ENCODE results near the gene SSBP3.

SSBP3 gene

DNA sequence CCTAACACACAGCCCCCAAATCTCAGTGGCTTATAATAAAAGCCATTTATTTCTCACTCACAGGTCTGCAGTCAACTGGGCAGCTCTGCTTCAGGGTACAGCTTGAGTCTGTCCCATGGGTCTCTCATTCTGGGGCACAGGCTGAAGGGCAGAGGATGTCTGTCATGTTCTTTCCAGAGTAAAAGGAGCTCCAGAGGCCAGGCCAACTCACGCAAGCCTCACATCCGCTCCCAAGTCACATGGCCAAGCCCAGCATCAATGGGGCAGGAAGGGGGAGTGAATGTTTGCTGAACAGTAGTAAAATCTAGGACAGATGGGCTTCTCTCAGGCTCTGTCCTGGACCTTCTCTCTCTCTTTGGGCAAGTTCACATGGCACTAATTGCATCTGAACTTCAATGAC lies 7.1 kb upstream of the SSBP3 start:
- H3K9ac ChIP-seq: no peak overlapping the region
- H3K79me2 ChIP-seq: no peaks in the 10 kb centered on the region
- TF ChIP-seq, protein P1, sequence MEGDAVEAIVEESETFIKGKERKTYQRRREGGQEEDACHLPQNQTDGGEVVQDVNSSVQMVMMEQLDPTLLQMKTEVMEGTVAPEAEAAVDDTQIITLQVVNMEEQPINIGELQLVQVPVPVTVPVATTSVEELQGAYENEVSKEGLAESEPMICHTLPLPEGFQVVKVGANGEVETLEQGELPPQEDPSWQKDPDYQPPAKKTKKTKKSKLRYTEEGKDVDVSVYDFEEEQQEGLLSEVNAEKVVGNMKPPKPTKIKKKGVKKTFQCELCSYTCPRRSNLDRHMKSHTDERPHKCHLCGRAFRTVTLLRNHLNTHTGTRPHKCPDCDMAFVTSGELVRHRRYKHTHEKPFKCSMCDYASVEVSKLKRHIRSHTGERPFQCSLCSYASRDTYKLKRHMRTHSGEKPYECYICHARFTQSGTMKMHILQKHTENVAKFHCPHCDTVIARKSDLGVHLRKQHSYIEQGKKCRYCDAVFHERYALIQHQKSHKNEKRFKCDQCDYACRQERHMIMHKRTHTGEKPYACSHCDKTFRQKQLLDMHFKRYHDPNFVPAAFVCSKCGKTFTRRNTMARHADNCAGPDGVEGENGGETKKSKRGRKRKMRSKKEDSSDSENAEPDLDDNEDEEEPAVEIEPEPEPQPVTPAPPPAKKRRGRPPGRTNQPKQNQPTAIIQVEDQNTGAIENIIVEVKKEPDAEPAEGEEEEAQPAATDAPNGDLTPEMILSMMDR (IDR thresholded peaks at IDR 0.05): no peak
- peaks cover 2% of the 10 kb centered on the region for H3K4me1 ChIP-seq
- no peak overlapping the region for H3K4me2 ChIP-seq (ENCODE audit: low read length)
- H2AFZ ChIP-seq: no peak overlapping the region
- no peaks in the 10 kb centered on the region for H3K9me3 ChIP-seq (ENCODE audit: control insufficient read depth, low read length)
- no peaks in the 10 kb centered on the region for H3K27me3 ChIP-seq (ENCODE audit: control insufficient read depth, insufficient read depth, low read length)
- no peaks in the 10 kb centered on the region for H3K36me3 ChIP-seq (ENCODE audit: control insufficient read depth, insufficient read depth, low read length)
- no peak overlapping the region for H3K4me3 ChIP-seq (ENCODE audit: low read depth, low read length)
- H3K27ac ChIP-seq: no peak overlapping the region

DNA sequence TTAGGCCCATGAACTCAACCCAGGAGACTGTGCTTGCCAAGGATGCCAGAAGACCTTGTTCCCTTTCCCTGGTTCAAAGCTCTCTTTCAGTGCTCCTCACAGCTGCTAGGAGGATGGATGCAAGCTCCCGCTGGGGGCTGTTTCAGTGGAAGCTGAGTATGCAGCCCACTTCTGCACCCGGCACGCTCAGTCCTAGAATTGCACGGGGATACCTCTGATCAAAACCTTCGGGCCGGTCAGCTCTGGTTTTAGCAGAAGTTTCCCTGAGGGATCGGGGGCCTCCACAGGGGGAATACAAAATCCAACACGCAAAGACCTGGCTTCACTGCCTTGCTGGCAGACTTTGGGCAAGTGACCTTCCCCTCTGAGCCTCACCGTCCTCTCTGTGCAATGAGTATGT lies 4.2 kb upstream of the SSBP3 start:
- H3K27ac ChIP-seq: no peak overlapping the region
- TF ChIP-seq, protein P1 (IDR thresholded peaks at IDR 0.05): no peak

DNA sequence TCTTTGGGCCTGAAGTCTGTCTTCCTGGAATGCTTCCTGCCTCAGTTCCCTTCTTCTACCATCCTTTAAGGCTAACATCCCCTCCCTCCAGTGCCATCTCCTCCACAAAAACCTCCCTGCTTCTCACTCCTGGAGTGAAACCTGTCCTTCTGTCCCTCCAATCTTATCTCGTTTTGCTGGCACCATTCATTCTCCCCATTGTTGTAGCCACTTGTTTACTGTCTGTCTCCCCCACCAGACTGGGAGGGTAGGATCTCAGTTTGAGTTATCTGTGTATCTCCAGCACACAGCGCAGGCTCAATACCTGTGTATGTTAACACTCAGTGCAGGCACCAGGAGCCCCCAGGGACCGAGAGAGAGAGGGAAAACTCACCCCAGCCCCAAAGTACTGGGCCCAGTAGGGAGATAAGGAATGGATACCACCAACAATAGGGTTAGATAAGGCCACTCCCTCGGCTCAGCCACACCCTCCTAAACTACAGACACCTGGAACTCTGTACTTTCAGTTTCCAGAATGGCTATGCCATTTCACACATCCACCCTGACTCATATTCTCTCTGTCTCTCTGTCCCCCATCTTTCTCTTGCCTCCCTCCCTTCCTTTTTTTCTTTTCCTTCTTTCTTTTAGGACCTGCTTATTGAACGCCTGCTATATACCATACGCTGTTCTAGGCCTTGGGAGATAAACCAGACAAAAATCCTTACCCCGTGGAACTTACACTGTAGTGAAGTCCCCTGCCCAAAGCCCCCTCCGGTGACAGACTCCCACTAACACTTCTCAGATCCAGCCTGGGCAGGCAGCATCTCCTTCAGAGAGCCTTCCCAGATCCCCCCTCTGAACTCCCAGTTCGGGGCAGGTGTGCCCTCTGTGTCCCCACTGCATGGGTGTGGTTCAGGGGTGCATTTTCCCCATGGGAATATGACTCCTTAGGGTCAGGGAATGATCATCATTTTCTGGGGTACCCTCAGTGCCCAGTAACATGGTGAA lies 3.3 kb upstream of the SSBP3 start:
- no peak overlapping the region for H3K4me3 ChIP-seq (ENCODE audit: low read depth, low read length)
- H3K9ac ChIP-seq: no peak overlapping the region
- H3K27me3 ChIP-seq (ENCODE audit: control insufficient read depth, insufficient read depth, low read length): no peaks in the 10 kb centered on the region
- H2AFZ ChIP-seq: no peak overlapping the region
- no peaks in the 10 kb centered on the region for H3K36me3 ChIP-seq (ENCODE audit: control insufficient read depth, insufficient read depth, low read length)
- H3K79me2 ChIP-seq: no peaks in the 10 kb centered on the region
- H3K4me2 ChIP-seq (ENCODE audit: low read length): no peak overlapping the region
- peaks cover 7% of the 10 kb centered on the region for H3K4me1 ChIP-seq
- no peaks in the 10 kb centered on the region for H3K9me3 ChIP-seq (ENCODE audit: control insufficient read depth, low read length)
- no peak overlapping the region for H3K27ac ChIP-seq
- TF ChIP-seq, protein P1 (IDR thresholded peaks at IDR 0.05): no peak

More for the DNA sequence above, 4.2 kb upstream of the SSBP3 start:
- Histone ChIP-seq H3K9me3 (ENCODE audit: control insufficient read depth, low read length) (no peaks in the 10 kb centered on the region), H3K79me2 (no peaks in the 10 kb centered on the region), H3K4me3 (ENCODE audit: low read depth, low read length) (no peak overlapping the region), H3K36me3 (ENCODE audit: control insufficient read depth, insufficient read depth, low read length) (no peaks in the 10 kb centered on the region), H3K4me2 (ENCODE audit: low read length) (no peak overlapping the region), H3K27me3 (ENCODE audit: control insufficient read depth, insufficient read depth, low read length) (no peaks in the 10 kb centered on the region), H3K4me1 (peaks cover 7% of the 10 kb centered on the region), H2AFZ (no peak overlapping the region), H3K9ac (no peak overlapping the region)

DNA sequence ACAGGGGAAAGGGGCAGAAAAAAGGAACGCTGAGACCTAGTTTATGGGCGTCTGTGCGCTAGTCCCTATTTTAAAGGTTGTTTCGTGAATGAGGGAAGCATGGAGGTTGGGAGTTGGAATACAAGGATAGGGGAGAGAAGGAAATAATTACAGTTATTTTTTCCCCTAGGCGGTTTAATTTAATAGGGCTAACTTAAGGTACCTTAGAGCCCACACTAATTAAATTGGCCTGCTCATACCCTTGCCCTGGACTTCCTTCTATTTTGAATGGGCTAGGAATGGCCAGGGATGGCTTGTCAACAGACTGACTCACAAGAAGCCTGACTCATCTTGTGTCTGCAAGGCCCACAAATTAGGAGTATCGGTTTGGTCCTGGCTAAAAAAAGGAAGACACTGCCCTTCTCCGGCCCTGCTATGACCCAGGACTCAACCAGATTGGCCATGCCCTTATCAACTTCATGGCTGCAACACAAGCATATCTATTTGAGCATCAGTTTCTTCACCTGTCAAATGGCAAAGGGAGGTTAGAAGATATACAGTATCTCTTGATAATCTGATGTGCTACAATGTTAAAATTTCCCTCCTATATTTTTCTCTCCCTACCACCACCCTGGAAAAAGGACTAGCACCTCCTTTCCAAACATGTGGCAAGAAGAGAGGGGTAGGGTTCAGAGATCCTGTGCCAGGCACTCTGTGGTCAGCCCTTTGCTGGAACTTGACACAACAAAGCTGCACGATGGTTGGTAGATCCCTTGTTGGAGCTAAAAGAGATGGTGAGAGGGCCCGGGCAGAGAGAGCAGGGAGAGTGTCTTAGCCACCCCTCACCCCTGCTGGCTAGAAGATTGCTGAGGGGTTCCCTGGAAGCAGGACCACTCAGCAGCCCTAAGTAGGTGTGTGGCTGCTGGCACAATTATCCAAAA lies 2.2 kb upstream of the SSBP3 start:
- H3K9ac ChIP-seq: no peak overlapping the region
- TF ChIP-seq, protein P1 (IDR thresholded peaks at IDR 0.05): no peak
- H2AFZ ChIP-seq: peak overlapping the region; percentile 91
- H3K4me3 ChIP-seq (ENCODE audit: low read depth, low read length): peak overlapping the region; percentile 79
- no peaks in the 10 kb centered on the region for H3K27me3 ChIP-seq (ENCODE audit: control insufficient read depth, insufficient read depth, low read length)
- H3K9me3 ChIP-seq (ENCODE audit: control insufficient read depth, low read length): no peaks in the 10 kb centered on the region
- H3K27ac ChIP-seq: peak overlapping the region; percentile 75
- peak overlapping the region; percentile 95 for H3K4me2 ChIP-seq (ENCODE audit: low read length)
- H3K79me2 ChIP-seq: no peaks in the 10 kb centered on the region
- H3K36me3 ChIP-seq (ENCODE audit: control insufficient read depth, insufficient read depth, low read length): no peaks in the 10 kb centered on the region
- H3K4me1 ChIP-seq: peaks cover 7% of the 10 kb centered on the region

Data from parathyroid adenoma (tissue), 2 donors.